ENCODE data around the gene AK5.
A peak's percentile ranks its signal among the peaks of the same experiment; 100 is the strongest.
"Not testable (repeated sequence)": the region's sequence is repeated elsewhere in the genome, so short reads cannot be mapped to it uniquely, and the experiment has no call there.

The AK5 gene

DNA sequence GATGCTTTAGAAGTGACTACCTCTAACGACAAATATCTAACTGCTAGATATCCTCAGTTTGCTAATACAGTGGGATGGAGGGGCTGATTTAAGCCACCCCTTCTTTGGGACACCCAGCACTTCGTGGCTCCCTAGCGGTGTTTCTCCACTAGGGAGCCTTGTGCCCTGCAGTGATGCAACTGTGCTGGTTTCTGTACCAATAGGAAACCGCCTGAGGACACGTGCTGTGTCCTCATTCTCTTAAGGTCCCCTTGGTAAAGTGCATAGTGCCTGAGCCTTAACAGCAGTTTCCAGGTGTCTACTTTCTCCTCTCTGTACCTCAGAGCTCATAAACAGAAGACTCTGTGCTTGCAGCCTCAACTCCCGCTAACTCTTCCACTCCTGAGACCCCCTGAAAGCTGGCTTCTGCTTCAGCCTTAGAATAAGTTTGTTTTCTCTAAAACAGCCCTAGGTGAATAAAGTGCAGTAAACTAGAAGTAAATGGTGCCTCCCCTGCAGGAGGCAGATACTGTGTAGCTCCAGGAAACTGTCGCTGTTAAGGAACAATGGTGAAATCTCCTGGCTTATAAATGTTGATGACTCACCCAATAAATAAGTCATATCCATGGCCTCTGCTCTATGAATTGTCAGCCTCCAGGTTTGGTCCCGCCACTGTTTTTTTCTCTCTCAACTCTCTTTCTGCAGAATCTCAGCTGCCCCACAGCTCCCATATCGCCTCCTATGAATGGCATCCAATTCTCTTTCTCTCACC, 130.4 kb downstream of the AK5 start:
- TF ChIP-seq, protein P1, sequence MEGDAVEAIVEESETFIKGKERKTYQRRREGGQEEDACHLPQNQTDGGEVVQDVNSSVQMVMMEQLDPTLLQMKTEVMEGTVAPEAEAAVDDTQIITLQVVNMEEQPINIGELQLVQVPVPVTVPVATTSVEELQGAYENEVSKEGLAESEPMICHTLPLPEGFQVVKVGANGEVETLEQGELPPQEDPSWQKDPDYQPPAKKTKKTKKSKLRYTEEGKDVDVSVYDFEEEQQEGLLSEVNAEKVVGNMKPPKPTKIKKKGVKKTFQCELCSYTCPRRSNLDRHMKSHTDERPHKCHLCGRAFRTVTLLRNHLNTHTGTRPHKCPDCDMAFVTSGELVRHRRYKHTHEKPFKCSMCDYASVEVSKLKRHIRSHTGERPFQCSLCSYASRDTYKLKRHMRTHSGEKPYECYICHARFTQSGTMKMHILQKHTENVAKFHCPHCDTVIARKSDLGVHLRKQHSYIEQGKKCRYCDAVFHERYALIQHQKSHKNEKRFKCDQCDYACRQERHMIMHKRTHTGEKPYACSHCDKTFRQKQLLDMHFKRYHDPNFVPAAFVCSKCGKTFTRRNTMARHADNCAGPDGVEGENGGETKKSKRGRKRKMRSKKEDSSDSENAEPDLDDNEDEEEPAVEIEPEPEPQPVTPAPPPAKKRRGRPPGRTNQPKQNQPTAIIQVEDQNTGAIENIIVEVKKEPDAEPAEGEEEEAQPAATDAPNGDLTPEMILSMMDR (conservative IDR thresholded peaks at IDR 0.05) = no peak
- no peak overlapping the region for H3K27ac ChIP-seq

DNA sequence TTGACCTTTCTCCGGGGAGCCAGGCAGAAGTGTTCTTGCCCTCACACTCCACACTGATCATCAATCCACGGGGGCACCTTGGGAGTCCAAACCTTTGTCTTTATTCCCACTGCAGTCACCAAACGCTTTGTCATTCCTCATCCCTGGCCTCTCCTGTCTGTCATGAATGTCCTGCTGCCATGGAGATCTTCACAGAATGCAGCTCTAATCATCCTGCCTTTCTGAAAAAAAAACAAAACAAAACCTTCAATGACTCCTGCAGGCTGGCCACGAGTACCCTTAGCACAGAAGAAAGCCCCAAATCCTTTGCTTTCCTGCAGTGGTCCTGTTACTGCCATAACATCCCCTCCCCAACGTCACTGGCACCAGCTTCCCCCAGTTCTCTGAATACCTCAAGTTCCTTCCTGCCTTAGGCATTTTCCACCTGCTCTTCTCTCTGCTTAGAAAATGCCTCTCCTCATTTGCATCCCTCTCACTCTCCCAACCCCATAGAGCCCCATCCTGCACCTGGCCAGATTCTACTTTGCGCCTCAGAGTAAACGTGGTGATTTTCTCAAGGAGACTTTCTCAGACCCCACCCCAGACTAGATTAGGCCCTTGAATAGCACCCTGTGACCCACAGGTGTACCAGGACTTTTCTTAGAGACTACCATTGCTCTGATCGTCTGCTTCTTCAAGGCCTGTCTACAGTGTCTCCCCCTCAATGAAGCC, 131.2 kb downstream of the AK5 start:
- no peak overlapping the region for H3K27ac ChIP-seq
- TF ChIP-seq, protein P1 (conservative IDR thresholded peaks at IDR 0.05) = no peak

DNA sequence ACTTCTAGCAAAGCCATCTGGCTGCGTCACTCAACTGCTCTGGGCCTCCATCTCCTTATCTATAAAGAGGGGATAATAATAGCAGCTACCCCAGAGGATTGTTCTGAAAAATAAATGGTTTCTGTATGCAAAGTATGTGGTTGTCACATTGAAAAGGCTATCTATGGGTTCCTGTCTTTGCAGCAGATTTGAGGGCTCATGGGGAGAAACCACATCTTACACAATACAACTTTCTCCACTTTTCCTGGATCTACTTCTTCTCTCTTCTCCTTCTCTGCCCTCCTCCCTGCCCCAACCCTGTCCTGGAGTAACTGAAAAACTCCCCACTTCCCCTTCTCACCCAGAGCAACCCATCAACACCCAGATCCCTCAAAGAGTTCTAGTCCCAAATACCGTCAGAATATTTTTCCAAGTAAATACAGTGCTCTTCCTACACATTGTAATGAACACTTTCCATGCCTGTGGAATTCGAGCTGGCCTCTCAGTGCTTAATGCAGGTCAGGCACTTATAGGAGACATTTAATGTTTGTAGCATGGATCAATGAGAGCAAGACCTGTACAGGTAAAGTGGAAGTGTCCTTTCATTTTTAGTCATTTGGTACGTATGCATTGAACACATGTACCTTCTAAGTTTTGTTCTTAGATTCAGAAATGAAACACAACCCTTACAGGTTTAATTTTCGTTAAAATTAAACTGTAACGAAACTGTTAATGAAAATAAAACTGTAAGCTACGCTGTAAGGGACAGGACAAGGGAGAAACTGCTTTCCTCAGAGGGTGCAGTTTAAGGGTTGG, 131.9 kb downstream of the AK5 start:
- no peak overlapping the region for H3K27ac ChIP-seq
- TF ChIP-seq, protein P1 (conservative IDR thresholded peaks at IDR 0.05) = no peak

DNA sequence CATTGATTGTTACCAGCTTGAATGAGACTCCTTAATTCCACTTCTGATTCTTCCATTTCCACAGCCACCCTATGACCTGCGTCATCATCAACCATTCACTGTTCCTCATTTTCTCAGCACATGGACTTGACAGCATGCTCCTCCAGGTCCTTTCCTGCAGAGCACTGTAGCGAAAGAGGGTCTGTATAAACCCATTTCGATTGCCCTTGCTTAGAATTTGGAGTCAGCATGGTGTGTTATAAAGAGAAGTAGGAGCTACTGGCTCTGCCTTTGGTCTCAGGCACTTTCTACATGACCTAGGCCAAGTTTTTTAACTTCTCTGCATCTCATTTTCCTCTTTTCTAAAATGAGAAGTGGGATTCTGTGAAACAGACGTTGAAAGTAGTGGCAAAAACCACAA, 133.8 kb downstream of the AK5 start:
- TF ChIP-seq, protein P1 (conservative IDR thresholded peaks at IDR 0.05) = no peak
- H3K27ac ChIP-seq = no peak overlapping the region

DNA sequence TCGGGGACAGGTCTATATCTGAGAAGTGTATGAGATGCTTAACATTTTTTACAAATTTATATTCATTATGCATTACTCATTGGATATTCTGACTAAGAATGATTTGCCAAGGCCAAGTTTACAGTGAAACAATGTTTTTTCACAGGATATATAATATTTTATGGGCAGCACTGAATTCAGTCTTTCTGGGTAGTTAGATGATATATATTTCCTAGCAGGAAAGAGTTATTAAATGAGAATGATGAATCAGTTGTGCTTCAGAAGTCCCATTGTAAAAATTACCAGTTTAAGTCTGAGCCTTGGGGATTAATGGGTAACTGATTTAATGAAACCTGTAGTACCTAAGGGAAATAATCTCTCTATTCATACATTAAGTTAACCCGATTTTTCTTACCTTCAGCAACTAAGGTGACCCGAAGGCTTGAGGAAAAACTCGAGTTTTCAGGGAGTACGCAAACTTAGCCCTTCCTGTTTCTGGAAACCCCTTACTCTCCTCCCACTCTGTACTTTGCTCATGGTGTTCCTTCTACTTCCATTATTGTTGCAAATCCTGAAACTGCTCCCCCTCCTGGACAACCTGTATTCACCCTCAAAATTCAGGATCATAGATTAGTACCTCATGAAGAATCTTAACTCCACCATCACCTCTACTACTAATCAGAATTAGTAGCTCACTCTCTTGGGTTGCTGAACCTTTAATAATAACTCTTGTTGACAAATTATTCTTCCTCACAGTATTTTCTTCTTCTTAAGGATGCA, 135.1 kb downstream of the AK5 start:
- no peak overlapping the region for H3K27ac ChIP-seq
- TF ChIP-seq, protein P1 (conservative IDR thresholded peaks at IDR 0.05) = peak; percentile 32; the same call in 1 of the 2 replicates

DNA sequence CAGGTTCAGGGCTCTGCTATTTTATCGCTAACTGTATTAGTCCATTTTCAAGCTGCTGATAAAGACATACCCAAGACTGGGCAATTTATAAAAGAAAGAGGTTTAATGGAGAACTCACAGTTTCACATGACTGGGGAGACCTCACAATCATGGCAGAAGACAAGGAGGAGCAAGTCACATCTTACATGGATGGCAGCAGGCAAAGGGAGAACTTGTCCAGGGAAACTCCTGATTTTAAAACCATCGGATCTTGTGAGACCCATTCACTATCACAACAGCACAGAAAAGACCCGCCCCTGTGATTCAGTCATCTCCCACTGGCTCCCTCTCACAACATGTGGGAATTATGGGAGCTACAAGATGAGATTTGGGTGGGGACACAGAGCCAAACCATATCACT, 136.2 kb downstream of the AK5 start:
- H3K27ac ChIP-seq = not testable (repeated sequence)

DNA sequence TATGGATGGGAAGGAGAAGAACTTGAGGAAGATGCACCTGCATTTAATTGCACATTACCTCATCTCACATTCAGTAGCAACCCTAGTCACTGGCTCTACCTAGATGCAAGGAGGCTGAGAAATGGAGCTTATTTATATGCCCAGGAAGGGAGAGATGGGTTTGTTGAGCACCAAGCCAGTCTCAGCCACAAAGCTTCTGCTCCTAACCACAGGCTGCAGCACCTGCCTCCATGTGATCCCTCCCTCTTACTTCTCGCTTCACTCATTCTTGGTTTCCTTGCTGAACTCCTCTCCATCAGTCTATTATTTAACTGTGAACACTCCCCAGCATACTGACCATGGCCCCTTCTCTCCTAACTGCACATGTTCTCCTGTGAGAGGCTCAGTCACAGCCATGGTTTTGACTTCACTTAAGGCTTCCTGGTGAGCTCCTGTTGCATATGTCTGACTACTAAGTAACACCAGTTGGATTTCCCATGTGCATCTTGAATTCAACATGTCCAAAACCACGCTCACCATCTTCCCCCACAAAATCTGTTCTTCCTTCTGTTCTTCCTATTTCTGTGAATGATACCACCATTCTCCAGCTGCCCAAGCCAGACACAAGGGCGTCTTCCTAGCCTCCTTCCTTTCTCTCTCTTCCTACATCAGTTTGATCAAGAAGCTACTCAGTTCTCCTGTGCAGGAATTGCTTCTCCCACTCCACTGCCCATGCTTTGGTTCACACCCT, 139.8 kb downstream of the AK5 start:
- TF ChIP-seq, protein P1 (conservative IDR thresholded peaks at IDR 0.05) = no peak
- H3K27ac ChIP-seq = no peak overlapping the region

All from VCaP (cell line).